Heart right ventricle (tissue), 16 donors: ENCODE data around the gene ANKRD33B. TPM values are rescaled to one million over a fixed set of nuclear protein-coding genes. Genes with fewer than 3 reads are reported as not detected.
A peak's percentile ranks its signal among the peaks of the same experiment; 100 is the strongest.

Experiments used
- ATAC-seq, 8 donors: fragments of 200-7000 bp; cut with Tn5 transposase; one replicate each; pipeline ENCODE4 v1.9.1; 2020; ENCODE audit warnings: mild to moderate bottlenecking in 8 of 8, moderate library complexity in 8 of 8, moderate number of reproducible peaks in 1 of 8
- DNase-seq, 2 donors: peaks; one replicate each; pipeline ENCODE4 v3.0.0-alpha.2; 2020
- H3K27ac ChIP-seq, 10 donors: fragments of 200-600 bp; sonication (generic) in 2 of 10; one replicate each; pipeline versions ENCODE4 v1.5.0 to v1.8.0; 2020 to 2022; ENCODE audit warnings: mild to moderate bottlenecking in 3 of 10
- H3K27me3 ChIP-seq, 7 donors: fragments of 200-600 bp; one replicate each; pipeline ENCODE4 v1.8.0; 2021 to 2022; ENCODE audit warnings: mild to moderate bottlenecking in 2 of 7
- H3K36me3 ChIP-seq, 9 donors: fragments of 200-600 bp; sonication (generic) in 1 of 9; one replicate each; pipeline versions ENCODE4 v1.5.0 to v1.8.0; 2020 to 2022; ENCODE audit warnings: mild to moderate bottlenecking in 2 of 9
- H3K4me1 ChIP-seq, 9 donors: fragments of 200-600 bp; sonication (generic) in 1 of 9; one replicate each; pipeline versions ENCODE4 v1.5.0 to v1.8.0; 2020 to 2022; ENCODE audit warnings: mild to moderate bottlenecking in 4 of 9
- H3K4me3 ChIP-seq, 10 donors: fragments of 200-600 bp; sonication (generic) in 2 of 10; one replicate each; pipeline versions ENCODE4 v1.5.0 to v1.8.0; 2020 to 2022; ENCODE audit warnings: mild to moderate bottlenecking in 7 of 10, moderate library complexity in 2 of 10
- H3K9me3 ChIP-seq, 11 donors: fragments of 200-600 bp in 10 of 11; sonication (generic) in 2 of 11; one replicate each; pipeline versions ENCODE4 v1.5.0 to v1.8.0; 2013 to 2022; ENCODE audit warnings: mild to moderate bottlenecking in 2 of 11, control low read depth in 1 of 11, moderate library complexity in 1 of 11
- WGBS, 2 donors: extraction: QIAGEN DNeasy Blood & Tissue Kit; methylation state at CpG; one replicate each; pipeline ENCODE4 v1.1.7; 2013; ENCODE audit warnings: inconsistent platforms in 1 of 2; 5-methylcytosine and 5-hydroxymethylcytosine counted together
- intact Hi-C, 10 donors: fragments of 100-400 bp; cut with DNase I; formaldehyde crosslinking; loops; one replicate each; pipeline versions ENCODE4 v1.11.1 to v1.14.2; 2022
- polyA plus RNA-seq, 2 donors: library from polyadenylated mRNA; stranded (reverse); fragments of 200-250 nt; gene quantifications; one replicate each; pipeline ENCODE4 v1.2.3, GENCODE V29; 2013
- total RNA-seq, 10 donors: library from RNA; stranded (reverse); fragmentation: NEBNext Ultra II Directional in 3 of 10; extraction: Animal tissue kit (Norgen Biotek cat#: 25700) in 3 of 10; gene quantifications; one replicate each; pipeline versions ENCODE4 v1.2.1 to v1.2.4, GENCODE V29; 2021 to 2023
- TF ChIP-seq, protein P1 (sequence below), 9 donors: fragments of 200-600 bp; sonication (generic) in 2 of 9; IDR thresholded peaks; one replicate each; pipeline versions ENCODE4 v1.5.0 to v1.8.0; 2021 to 2022; ENCODE audit warnings: antibody characterized with exemption in 9 of 9, mild to moderate bottlenecking in 5 of 9, moderate library complexity in 1 of 9
- donor health status: Arrhythmogenic right ventricular cardiomyopathy.
- donor health status: ischemic (EF 13 %, LVEDD 7.1; RV severe dilation, severe dysfunction).
- donor health status: healthy with polysubstance abuse.
- donor health status: DM: no; HTN: yes; CAD: no.
- donor health status: DM: no; HTN: no; CAD: no.
- donor health status: ischemic (EF 25% LVEDD 6.9; RV normal size, moderate dysfunction).
- donor health status: ischemic (EF 25% LVEDD 5.7; RV mildly dilated, moderate dysfunction).
- donor health status: healthy.
- donor health status: DM: yes; HTN: yes; CAD: no.
- donor health status: Ischemic cardiomyopathy.
- donor health status: ischemic (EF 35%, LVEDD 5.7; RV mildly dilated, moderate dysfunction).
- donor health status: nonischemic (EF 11% LVEDD 7.7; RV severe dilation, severe dysfunction).
- donor health status: DM: yes; HTN: yes; CAD: no.
- donor health status: PGD.
- donor health status: ischemic (EF 29% LVEDD 5.4; RV normal size, mild dysfunction).
- donor health status: nonischemic (EF 23%, LVEDD 6.1; RV moderate dilation, normal function).

The ANKRD33B gene
- total and polyA plus RNA-seq, 12 donors: 0.46 to 33.0 (median 13.3) TPM

DNA sequence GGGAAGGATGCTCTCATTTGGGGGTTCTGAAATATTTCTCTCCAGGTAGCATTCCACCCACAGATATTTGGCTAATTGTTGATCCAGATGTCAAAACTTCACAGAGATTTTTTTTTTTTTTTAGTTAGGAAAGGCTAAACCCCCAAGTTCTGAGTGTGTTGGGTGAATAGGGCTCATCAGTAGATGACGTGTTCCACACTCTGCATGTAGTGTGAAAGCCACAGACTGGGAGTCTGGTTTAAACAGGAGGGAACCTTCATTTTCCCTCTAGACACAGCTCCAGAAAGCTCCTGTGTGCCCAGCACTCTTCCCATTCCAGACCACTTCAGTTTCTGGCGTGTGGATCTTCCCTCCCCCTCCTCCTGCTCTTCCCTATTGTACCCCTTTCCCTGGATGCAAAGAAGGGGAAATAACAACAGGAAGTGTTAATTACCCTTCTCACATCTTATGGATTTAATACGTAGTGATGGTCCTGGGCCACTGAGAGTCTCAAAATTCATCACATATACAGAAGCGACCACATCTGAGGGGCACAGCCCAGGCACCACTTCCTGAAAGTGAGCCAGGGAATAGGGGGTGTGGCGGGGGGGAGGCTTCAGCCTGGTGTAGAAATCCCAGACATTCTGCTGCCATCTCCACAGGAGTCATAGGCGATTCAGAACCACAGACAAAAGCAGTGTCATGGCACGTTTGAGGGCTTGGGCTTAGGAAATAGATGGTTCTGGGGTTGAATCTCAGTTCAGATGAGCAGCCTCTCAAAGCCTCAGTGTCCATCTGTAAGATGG lies 132.1 kb downstream of the ANKRD33B start:
- no peaks in the 10 kb centered on the region for H3K27me3 ChIP-seq
- ATAC-seq (peak in 1 of 8 donors; percentile 29), DNase-seq (no peak)
- no peaks in the 10 kb centered on the region for H3K9me3 ChIP-seq
- peaks cover 0 to 9% (median 0%) of the 10 kb centered on the region in 9 donors for H3K36me3 ChIP-seq
- intact Hi-C loops: loop anchor here in 8 of 10 donors (5.0 to 10.0 kb wide), 10 partner anchors 106 to 1329 kb away; no protein-coding TSS in a partner anchor
- 72 to 79% methylated on average over 7 of the region's 7 CpGs for WGBS, 2 donors
- H3K4me3 ChIP-seq: no peak overlapping the region
- TF ChIP-seq, protein P1, sequence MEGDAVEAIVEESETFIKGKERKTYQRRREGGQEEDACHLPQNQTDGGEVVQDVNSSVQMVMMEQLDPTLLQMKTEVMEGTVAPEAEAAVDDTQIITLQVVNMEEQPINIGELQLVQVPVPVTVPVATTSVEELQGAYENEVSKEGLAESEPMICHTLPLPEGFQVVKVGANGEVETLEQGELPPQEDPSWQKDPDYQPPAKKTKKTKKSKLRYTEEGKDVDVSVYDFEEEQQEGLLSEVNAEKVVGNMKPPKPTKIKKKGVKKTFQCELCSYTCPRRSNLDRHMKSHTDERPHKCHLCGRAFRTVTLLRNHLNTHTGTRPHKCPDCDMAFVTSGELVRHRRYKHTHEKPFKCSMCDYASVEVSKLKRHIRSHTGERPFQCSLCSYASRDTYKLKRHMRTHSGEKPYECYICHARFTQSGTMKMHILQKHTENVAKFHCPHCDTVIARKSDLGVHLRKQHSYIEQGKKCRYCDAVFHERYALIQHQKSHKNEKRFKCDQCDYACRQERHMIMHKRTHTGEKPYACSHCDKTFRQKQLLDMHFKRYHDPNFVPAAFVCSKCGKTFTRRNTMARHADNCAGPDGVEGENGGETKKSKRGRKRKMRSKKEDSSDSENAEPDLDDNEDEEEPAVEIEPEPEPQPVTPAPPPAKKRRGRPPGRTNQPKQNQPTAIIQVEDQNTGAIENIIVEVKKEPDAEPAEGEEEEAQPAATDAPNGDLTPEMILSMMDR (IDR thresholded peaks at IDR 0.05): no peak
- peaks cover 0 to 18% (median 10%) of the 10 kb centered on the region in 9 donors for H3K4me1 ChIP-seq
- H3K27ac ChIP-seq: no peak overlapping the region

- DNase-seq: no peak
- no peak overlapping the region for H3K27ac ChIP-seq
- peaks cover 9 to 49% (median 39%) of the 10 kb centered on the region in 9 donors for H3K4me1 ChIP-seq
- 71 to 76% methylated on average over 5 of the region's 5 CpGs for WGBS, 2 donors
- ATAC-seq: no peak
- TF ChIP-seq, protein P1 (IDR thresholded peaks at IDR 0.05): no peak
- intact Hi-C loops: loop anchor here in 8 of 10 donors (5.0 to 10.0 kb wide), 10 partner anchors 103 to 1325 kb away; no protein-coding TSS in a partner anchor
- H3K27me3 ChIP-seq: no peaks in the 10 kb centered on the region
- H3K9me3 ChIP-seq: no peaks in the 10 kb centered on the region
- no peak overlapping the region for H3K4me3 ChIP-seq
- H3K36me3 ChIP-seq: peaks cover 0 to 9% (median 0%) of the 10 kb centered on the region in 9 donors
Observed at GRCh38 chr5:10699281-10699874, 135.5 kb downstream of the ANKRD33B start.

DNA sequence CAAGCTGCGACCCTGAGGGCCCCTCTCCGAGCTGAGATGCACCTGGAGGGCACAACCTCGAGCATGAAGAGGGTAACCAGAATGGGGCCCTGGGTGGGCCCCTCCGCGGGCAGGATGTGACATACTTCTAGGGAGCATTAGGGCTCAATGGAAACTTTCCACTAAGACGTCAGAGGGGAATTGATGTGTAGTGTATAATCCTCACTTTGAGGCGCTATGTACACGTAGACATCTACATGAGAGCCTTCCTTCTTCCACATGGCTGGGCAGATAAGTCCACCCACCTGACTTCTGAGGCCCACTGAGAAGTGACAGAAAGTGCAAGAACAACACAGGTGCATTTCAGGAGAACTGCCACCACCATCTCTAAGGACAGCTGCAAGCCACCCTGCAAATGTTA lies 136.1 kb downstream of the ANKRD33B start:
- TF ChIP-seq, protein P1 (IDR thresholded peaks at IDR 0.05): no peak
- H3K27me3 ChIP-seq: no peaks in the 10 kb centered on the region
- H3K4me3 ChIP-seq: no peak overlapping the region
- intact Hi-C loops: loop anchor here in 9 of 10 donors (5.0 to 10.0 kb wide), 13 partner anchors 55 to 1325 kb away; partner anchors contain the start of gene DAP (in 3 of the 9)
- ATAC-seq (no peak), DNase-seq (no peak)
- peaks cover 9 to 50% (median 44%) of the 10 kb centered on the region in 9 donors for H3K4me1 ChIP-seq
- H3K36me3 ChIP-seq: peaks cover 0 to 9% (median 0%) of the 10 kb centered on the region in 9 donors
- 64 to 76% methylated on average over 8 of the region's 8 CpGs for WGBS, 2 donors
- no peak overlapping the region for H3K27ac ChIP-seq
- H3K9me3 ChIP-seq: no peaks in the 10 kb centered on the region

DNA sequence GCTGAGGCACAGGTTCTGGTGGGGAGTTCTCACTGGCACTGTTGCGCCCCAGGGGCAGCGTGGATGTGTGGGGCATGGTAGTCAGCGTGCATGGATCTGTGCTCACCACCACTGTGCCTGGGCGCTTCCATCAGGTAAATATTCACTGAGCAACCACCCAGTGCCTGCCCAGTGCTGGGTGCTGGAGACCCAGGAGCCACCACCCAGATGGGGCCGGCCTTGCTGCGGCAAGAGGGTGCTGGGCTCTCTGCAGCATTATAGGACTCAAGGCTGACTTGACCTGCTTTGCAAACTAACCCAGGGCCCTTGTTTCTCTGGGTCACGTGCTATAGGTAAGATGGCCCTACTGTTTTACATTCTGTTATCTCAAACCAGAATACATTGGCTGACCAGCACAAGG lies 136.6 kb downstream of the ANKRD33B start:
- intact Hi-C loops: loop anchor here in 6 of 10 donors (5.0 to 10.0 kb wide), 6 partner anchors 54 to 1324 kb away; partner anchors contain the start of gene DAP (in 3 of the 6)
- H3K9me3 ChIP-seq: no peaks in the 10 kb centered on the region
- no peak overlapping the region for H3K27ac ChIP-seq
- ATAC-seq: no peak
- peaks cover 0 to 9% (median 0%) of the 10 kb centered on the region in 9 donors for H3K36me3 ChIP-seq
- 96 to 97% methylated on average over 7 of the region's 7 CpGs for WGBS, 2 donors
- no peak for DNase-seq
- H3K27me3 ChIP-seq: no peaks in the 10 kb centered on the region
- TF ChIP-seq, protein P1 (IDR thresholded peaks at IDR 0.05): no peak
- no peak overlapping the region for H3K4me3 ChIP-seq
- H3K4me1 ChIP-seq: peaks cover 9 to 50% (median 44%) of the 10 kb centered on the region in 9 donors
